OCI-LY1 (cell line): ENCODE results near the gene CCDC13.

Experiments
- EZH2 ChIP-seq: fragments of 200-600 bp; sonication (generic), shearing (Covaris generic); IDR thresholded peaks from 2 replicates; pipeline ENCODE4 v1.8.0; 2017; ENCODE audit warnings: borderline replicate concordance, mixed run types, mild to moderate bottlenecking, antibody characterized with exemption, low read length, moderate library complexity, mixed read lengths
- TF ChIP-seq, protein P1 (sequence below): fragments of 200-600 bp; sonication (generic), shearing (Covaris generic); IDR thresholded peaks from 2 replicates; pipeline ENCODE4 v1.5.1; 2017; ENCODE audit warnings: mild to moderate bottlenecking, antibody characterized with exemption, low read length, moderate library complexity, mixed read lengths

DNA sequence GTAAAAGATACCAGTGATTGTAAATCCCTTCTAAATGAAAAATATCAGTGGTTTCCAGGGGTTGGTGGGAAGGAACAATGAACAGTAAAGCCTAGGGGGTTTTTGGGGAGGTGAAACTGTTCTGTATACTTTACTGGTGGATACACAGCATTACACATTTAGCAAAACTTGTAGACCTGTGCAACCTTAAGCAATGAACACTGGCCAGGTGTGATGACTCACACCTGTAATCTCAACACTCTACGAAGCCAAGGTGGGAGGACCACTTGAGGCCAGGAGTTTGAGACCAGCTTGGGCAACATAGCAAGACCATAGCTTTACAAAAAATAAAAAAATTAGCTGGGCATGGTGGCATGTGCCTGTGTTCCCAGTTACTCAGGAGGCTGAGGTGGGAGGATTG is 1.8 kb downstream of the CCDC13 start:
- TF ChIP-seq, protein P1, sequence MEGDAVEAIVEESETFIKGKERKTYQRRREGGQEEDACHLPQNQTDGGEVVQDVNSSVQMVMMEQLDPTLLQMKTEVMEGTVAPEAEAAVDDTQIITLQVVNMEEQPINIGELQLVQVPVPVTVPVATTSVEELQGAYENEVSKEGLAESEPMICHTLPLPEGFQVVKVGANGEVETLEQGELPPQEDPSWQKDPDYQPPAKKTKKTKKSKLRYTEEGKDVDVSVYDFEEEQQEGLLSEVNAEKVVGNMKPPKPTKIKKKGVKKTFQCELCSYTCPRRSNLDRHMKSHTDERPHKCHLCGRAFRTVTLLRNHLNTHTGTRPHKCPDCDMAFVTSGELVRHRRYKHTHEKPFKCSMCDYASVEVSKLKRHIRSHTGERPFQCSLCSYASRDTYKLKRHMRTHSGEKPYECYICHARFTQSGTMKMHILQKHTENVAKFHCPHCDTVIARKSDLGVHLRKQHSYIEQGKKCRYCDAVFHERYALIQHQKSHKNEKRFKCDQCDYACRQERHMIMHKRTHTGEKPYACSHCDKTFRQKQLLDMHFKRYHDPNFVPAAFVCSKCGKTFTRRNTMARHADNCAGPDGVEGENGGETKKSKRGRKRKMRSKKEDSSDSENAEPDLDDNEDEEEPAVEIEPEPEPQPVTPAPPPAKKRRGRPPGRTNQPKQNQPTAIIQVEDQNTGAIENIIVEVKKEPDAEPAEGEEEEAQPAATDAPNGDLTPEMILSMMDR, result no peak
- no peak for TF ChIP-seq EZH2
